ENCODE data around the gene FSTL1.

FSTL1 gene

GRCh38 chr3:120451272-120451761, 525 bp upstream of the FSTL1 start:
- DNase-seq (ENCODE audit: low read depth in 1 of 2, low spot score in 1 of 2) = no peak
- Histone ChIP-seq H3K27ac (replicated peaks) (no peak overlapping the region), H3K4me3 (replicated peaks; ENCODE audit: insufficient read depth, low read length) (no peak overlapping the region)

DNA sequence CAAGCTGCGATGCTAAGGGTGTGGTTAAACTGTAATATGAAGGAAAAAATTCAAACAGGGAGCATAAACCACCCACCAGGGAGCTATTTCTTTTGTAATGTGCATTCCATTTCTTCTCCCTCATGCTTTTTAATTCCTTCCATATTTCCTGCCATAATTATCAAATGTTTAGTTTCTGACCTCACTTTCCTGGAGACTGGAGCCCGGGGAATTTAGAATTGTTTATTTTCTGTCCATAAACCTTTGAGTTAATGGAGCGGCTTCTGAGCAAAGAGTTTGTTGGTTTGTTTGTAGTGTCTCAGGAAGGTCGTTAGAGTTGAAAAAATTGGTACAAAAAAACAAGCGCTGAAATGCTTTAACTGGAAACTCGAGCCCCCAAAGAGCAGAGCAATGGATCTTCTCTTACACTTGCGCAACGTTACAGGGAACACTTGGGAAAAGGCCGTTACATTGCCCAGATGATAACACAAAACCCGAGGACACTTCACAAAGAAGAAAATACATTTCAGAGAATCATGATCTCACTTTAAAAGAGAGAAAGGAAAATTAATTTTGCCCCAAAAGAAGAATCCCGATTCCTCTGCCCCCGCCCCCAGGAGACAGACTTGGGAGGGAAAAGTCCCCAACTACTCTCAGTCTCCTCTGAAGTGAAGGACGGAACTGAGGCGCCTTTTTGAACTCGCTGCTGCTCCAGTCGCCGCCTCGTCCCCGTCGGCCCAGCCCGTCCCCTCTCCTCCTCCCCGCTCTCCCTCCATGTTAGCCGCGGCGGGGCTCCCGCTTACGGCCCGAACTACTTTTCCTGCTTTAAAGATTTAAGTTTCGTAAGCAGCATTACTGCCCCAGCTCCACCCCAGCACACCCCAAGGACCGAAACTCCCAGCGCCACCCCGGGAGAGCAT, 842 bp downstream of the FSTL1 start:
- peak in 1 of 2 experiments; percentile 5 for DNase-seq (ENCODE audit: low read depth in 1 of 2, low spot score in 1 of 2)
- peaks cover 32% of the 10 kb centered on the region for H3K27me3 ChIP-seq (ENCODE audit: insufficient read depth, poor library complexity, severe bottlenecking)
- H3K4me3 ChIP-seq (replicated peaks; ENCODE audit: insufficient read depth, low read length) = peak overlapping the region; percentile 48
- no peak overlapping the region for H3K27ac ChIP-seq (replicated peaks)
- no peak for TF ChIP-seq POLR2AphosphoS5 (IDR thresholded peaks at IDR 0.05; ENCODE audit: low read depth)

More at GRCh38 chr3:120451272-120451761, 525 bp upstream of the FSTL1 start:
- TF ChIP-seq CTCF (IDR thresholded peaks at IDR 0.05; ENCODE audit: insufficient read depth, low read length) (no peak), REST (IDR thresholded peaks at IDR 0.05; ENCODE audit: insufficient replicate concordance, low read depth) (no peak), POLR2AphosphoS5 (IDR thresholded peaks at IDR 0.05; ENCODE audit: low read depth) (no peak), GABPA (IDR thresholded peaks at IDR 0.05; ENCODE audit: low read depth) (no peak), SPI1 (IDR thresholded peaks at IDR 0.05; ENCODE audit: borderline replicate concordance, low read depth) (no peak)
- peaks cover 32% of the 10 kb centered on the region for H3K27me3 ChIP-seq (ENCODE audit: insufficient read depth, poor library complexity, severe bottlenecking)

DNA sequence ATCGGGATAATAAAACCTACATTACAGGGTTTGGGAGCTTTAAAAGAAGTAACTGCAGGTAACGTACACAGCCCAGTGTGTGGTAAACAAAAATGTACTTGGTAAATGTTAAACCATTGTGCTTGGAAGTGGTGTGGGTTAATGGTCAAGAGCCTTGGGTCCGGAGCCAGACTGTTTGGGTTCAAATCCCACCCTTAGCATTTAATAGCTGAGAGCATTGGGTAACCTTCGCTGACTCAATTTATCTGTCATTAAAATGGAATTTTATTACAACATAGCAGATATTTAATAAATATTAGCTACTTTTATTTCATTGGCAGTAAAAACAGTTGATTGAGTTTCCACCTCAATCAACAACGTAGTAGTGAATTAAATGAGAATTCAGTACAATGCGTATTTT, 1.5 kb downstream of the FSTL1 start:
- TF ChIP-seq SPI1 (IDR thresholded peaks at IDR 0.05; ENCODE audit: borderline replicate concordance, low read depth) (no peak), CTCF (IDR thresholded peaks at IDR 0.05; ENCODE audit: insufficient read depth, low read length) (no peak), REST (IDR thresholded peaks at IDR 0.05; ENCODE audit: insufficient replicate concordance, low read depth) (no peak), GABPA (IDR thresholded peaks at IDR 0.05; ENCODE audit: low read depth) (no peak), POLR2AphosphoS5 (IDR thresholded peaks at IDR 0.05; ENCODE audit: low read depth) (no peak)

GRCh38 chr3:120448756-120449155, 2.0 kb downstream of the FSTL1 start:
- no peak overlapping the region for H3K4me3 ChIP-seq (replicated peaks; ENCODE audit: insufficient read depth, low read length)
- H3K27ac ChIP-seq (replicated peaks) = no peak overlapping the region
- TF ChIP-seq SPI1 (IDR thresholded peaks at IDR 0.05; ENCODE audit: borderline replicate concordance, low read depth) = no peak
- no peak for TF ChIP-seq CTCF (IDR thresholded peaks at IDR 0.05; ENCODE audit: insufficient read depth, low read length)
- H3K27me3 ChIP-seq (ENCODE audit: insufficient read depth, poor library complexity, severe bottlenecking) = peaks cover 32% of the 10 kb centered on the region
- no peak for DNase-seq (ENCODE audit: low read depth in 1 of 2, low spot score in 1 of 2)

More for the DNA sequence above, 1.5 kb downstream of the FSTL1 start:
- no peak for DNase-seq (ENCODE audit: low read depth in 1 of 2, low spot score in 1 of 2)
- Histone ChIP-seq H3K27me3 (ENCODE audit: insufficient read depth, poor library complexity, severe bottlenecking) (peaks cover 32% of the 10 kb centered on the region), H3K4me3 (replicated peaks; ENCODE audit: insufficient read depth, low read length) (no peak overlapping the region), H3K27ac (replicated peaks) (no peak overlapping the region)
